HepG2 (cell line): Measurements from ENCODE around the gene LANCL1. TPM values are rescaled to one million over a fixed set of nuclear protein-coding genes. Genes with fewer than 3 reads are reported as not detected.

Experiments used
- ATAC-seq: fragments of 200-7000 bp; cut with Tn5 transposase; 3 replicates; pipeline ENCODE4 v1.9.1; 2020; ENCODE audit warnings: mild to moderate bottlenecking, moderate library complexity
- BruUV-seq: library from RNA; stranded (reverse); fragments of 400-500 nt; replicated peaks from 2 replicates; lab custom pipeline; 2021; lab: Mats Ljungman, UMichigan
- CTCF ChIA-PET: fragments of 300-600 bp; formaldehyde crosslinking; extraction: SDS; loops from one replicate; lab custom pipeline; 2021; ENCODE audit warnings: low total read pairs, inconsistent platforms, low intra/inter-chr PET ratio; lab: Yijun Ruan, JAX
- POLR2A ChIA-PET: fragments of 350-600 bp; sonication (Branson Sonifier 250); formaldehyde crosslinking; loops from one replicate; lab custom pipeline; 2020; ENCODE audit warnings: antibody characterized with exemption, inconsistent platforms; lab: Yijun Ruan, JAX
- DNase-seq: peaks from one replicate; pipeline ENCODE4 v3.0.0-alpha.2; 2015; ENCODE audit warnings: low spot score
- FAIRE-seq: peaks from 3 replicates; lab custom pipeline; 2011; peaks lifted over from hg19 to GRCh38; lab: Jason Lieb, UNC
- H2AFZ ChIP-seq: one replicate; pipeline ENCODE4 v1.6.1; 2011; ENCODE audit warnings: low read length, inconsistent platforms
- H3K27ac ChIP-seq: fragments of 300-600 bp; 3 replicates; pipeline ENCODE4 v1.8.0; 2011; ENCODE audit warnings: mixed run types, mild to moderate bottlenecking, mixed read lengths, low read length, inconsistent platforms; ENCODE audit not compliant: insufficient read depth; ENCODE audit errors: extremely low read length
- H3K27me3 ChIP-seq, 2 experiments: fragments of 200-600 bp in 1 of 2; 2 replicates in 1 of 2; 3 replicates in 1 of 2; pipeline versions ENCODE4 v1.6.0 to v1.8.0; 2011; ENCODE audit warnings: low read length in 2 of 2, mild to moderate bottlenecking in 2 of 2, moderate library complexity in 2 of 2, inconsistent platforms in 1 of 2; ENCODE audit not compliant: insufficient read depth in 2 of 2, control insufficient read depth in 1 of 2
- H3K36me3 ChIP-seq, 2 experiments: fragments of 200-600 bp in 1 of 2; replicated peaks in 1 of 2; 2 replicates in 1 of 2; 3 replicates in 1 of 2; pipeline versions ENCODE4 v1.5.1 to v1.8.0; 2011; ENCODE audit warnings: low read length in 2 of 2, inconsistent platforms in 1 of 2; ENCODE audit not compliant: insufficient read depth in 2 of 2, control insufficient read depth in 1 of 2
- H3K4me1 ChIP-seq: 2 replicates; pipeline ENCODE4 v1.5.1; 2012; ENCODE audit warnings: low read length, inconsistent platforms; ENCODE audit not compliant: insufficient read depth
- H3K4me2 ChIP-seq: 2 replicates; pipeline ENCODE4 v1.6.0; 2011; ENCODE audit warnings: low read depth, low read length, inconsistent platforms
- H3K4me3 ChIP-seq, 3 experiments: fragments of 200-600 bp in 1 of 3; sonication (generic), shearing (Covaris generic) in 1 of 3; replicated peaks in 1 of 3; 2 replicates each; pipeline ENCODE4 v1.5.1; 2011 to 2016; ENCODE audit warnings: low read length in 3 of 3, inconsistent platforms in 2 of 3, low read depth in 2 of 3, mild to moderate bottlenecking in 2 of 3, control low read depth in 1 of 3, mixed read lengths in 1 of 3; ENCODE audit not compliant: insufficient read depth in 1 of 3
- H3K79me2 ChIP-seq: one replicate; pipeline ENCODE4 v1.6.1; 2011; ENCODE audit warnings: low read length, inconsistent platforms; ENCODE audit not compliant: insufficient read depth
- H3K9ac ChIP-seq: 2 replicates; pipeline ENCODE4 v1.6.0; 2011; ENCODE audit warnings: mild to moderate bottlenecking, low read depth, low read length, inconsistent platforms; ENCODE audit not compliant: insufficient read depth
- H3K9me3 ChIP-seq: 2 replicates; pipeline ENCODE4 v1.5.1; 2012; ENCODE audit warnings: mild to moderate bottlenecking, low read length
- H4K20me1 ChIP-seq: 2 replicates; pipeline ENCODE4 v1.6.0; 2011; ENCODE audit warnings: inconsistent platforms, mild to moderate bottlenecking, low read length, moderate library complexity; ENCODE audit not compliant: insufficient read depth
- ARID3A ChIP-seq: IDR thresholded peaks from 2 replicates; pipeline ENCODE4 v1.6.1; 2012; ENCODE audit warnings: low read depth, low read length, improper control_type of control experiment
- CREM ChIP-seq, 2 experiments: sonication (generic) in 1 of 2; formaldehyde crosslinking in 1 of 2; IDR thresholded peaks; 2 replicates each; pipeline versions ENCODE4 v1.4.0 to v1.6.1; 2016 to 2020; ENCODE audit warnings: antibody characterized with exemption in 1 of 2, mild to moderate bottlenecking in 1 of 2, missing genetic modification reagents in 1 of 2
- FOXO1 ChIP-seq: sonication (generic); formaldehyde crosslinking; IDR thresholded peaks from 2 replicates; pipeline ENCODE4 v1.4.0; 2020; ENCODE audit warnings: missing genetic modification reagents
- ZIK1 ChIP-seq: sonication (generic); formaldehyde crosslinking; IDR thresholded peaks from 2 replicates; pipeline ENCODE4 v1.5.0; 2020; ENCODE audit warnings: mild to moderate bottlenecking, low read depth, missing genetic modification reagents, borderline replicate concordance
- ZNF207 ChIP-seq: fragments of 450-650 bp; IDR thresholded peaks from 2 replicates; pipeline ENCODE4 v1.6.1; 2016; ENCODE audit warnings: antibody characterized with exemption, borderline replicate concordance
- ZNF780A ChIP-seq: sonication (generic); formaldehyde crosslinking; IDR thresholded peaks from 2 replicates; pipeline ENCODE4 v1.8.0; 2022; ENCODE audit warnings: mild to moderate bottlenecking, missing genetic modification reagents, moderate library complexity
- ZSCAN22 ChIP-seq: sonication (generic); formaldehyde crosslinking; IDR thresholded peaks from 2 replicates; pipeline ENCODE4 v1.4.0; 2020; ENCODE audit warnings: mild to moderate bottlenecking, missing genetic modification reagents
- WGBS: methylation state at CpG from one replicate; pipeline ENCODE4 v1.1.6; 2017; ENCODE audit warnings: low lambda C conversion rate; 5-methylcytosine and 5-hydroxymethylcytosine counted together
- in situ Hi-C: cut with HindIII; loops from 2 replicates; pipeline ENCODE4 v1.10.0; 2017; ENCODE audit warnings: low pct_unique_long_range_greater_than_20kb; ENCODE audit not compliant: extremely low pct_ligation_motif_present
- intact Hi-C: fragments of 100-400 bp; cut with micrococcal nuclease; formaldehyde crosslinking; loops from one replicate; pipeline ENCODE4 v1.10.0; 2022; ENCODE audit not compliant: unreplicated experiment
- polyA plus RNA-seq, 8 experiments: library from polyadenylated mRNA; depleted of rRNA in 3 of 8; stranded (reverse) in 7 of 8; unstranded in 1 of 8; fragments of >200 nt; fragmentation: Illumina TruSeq in 4 of 8; extraction: Trizol in 4 of 8; gene quantifications; 2 replicates each; pipeline versions ENCODE4 v1.2.1 to v1.2.3, GENCODE V29; 2011 to 2016; ENCODE audit warnings: low read depth in 4 of 8, missing spikeins in 1 of 8, mixed read lengths in 1 of 8; ENCODE audit not compliant: insufficient read depth in 1 of 8
- total RNA-seq, 5 experiments: library from RNA; depleted of rRNA; stranded (reverse); fragments of >200 nt; fragmentation: Illumina TruSeq; extraction: Trizol; gene quantifications; 2 replicates each; pipeline ENCODE4 v1.2.3, GENCODE V29; 2016; ENCODE audit warnings: low read depth in 1 of 5

Gene LANCL1
- total and polyA plus RNA-seq, 2 of the 13 experiments (the other 11 are each of a cell fraction or from before 2014, with no cell fraction given), result 53.5 to 67.7 TPM

DNA sequence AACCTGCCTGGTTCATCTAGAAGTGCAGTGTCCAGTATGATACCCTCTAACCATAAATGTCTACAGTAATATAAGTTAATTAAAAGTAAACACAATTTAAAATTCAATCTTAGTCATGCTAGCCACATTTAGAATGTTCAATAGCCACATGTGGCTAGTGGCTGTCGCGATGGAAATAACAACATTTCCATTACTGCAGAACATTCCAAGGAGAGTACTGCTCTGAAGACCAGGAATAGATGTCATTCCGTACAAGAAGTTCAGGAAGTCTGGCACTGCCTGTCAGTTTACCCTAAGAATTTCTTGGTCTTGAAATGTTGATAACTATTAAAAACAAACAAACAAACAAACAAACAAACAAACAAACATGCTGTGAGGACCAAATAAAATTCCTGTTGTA lies 17.2 kb downstream of the LANCL1 start (continued):
- TF ChIP-seq ZIK1 (CRISPR knock-in tag) (no peak), FOXO1 (CRISPR knock-in tag) (no peak), ZSCAN22 (CRISPR knock-in tag) (no peak)

- Histone ChIP-seq H3K9ac (no peak overlapping the region), H4K20me1 (no peaks in the 10 kb centered on the region), H3K9me3 (no peaks in the 10 kb centered on the region), H3K79me2 (no peaks in the 10 kb centered on the region), H3K4me1 (no peaks in the 10 kb centered on the region), H3K4me3 (no peak overlapping the region), H3K27me3 (no peaks in the 10 kb centered on the region), H3K4me2 (no peak overlapping the region), H3K27ac (no peak overlapping the region), H2AFZ (no peak overlapping the region), H3K36me3 (peaks cover 11 to 53% of the 10 kb centered on the region in 2 experiments)
- ATAC-seq (no peak), DNase-seq (no peak), FAIRE-seq (no peak)
- ChIA-PET POLR2A (no interaction called here), CTCF (no interaction called here)
- TF ChIP-seq ZNF780A (CRISPR knock-in tag) (no peak), ZNF207 (no peak), CREM (IDR thresholded peaks at IDR 0.05) (no peak), CREM (CRISPR knock-in tag; IDR thresholded peaks at IDR 0.05) (no peak), ARID3A (no peak)
- no TSS peak for BruUV-seq
- in situ Hi-C loops (no loop called here), intact Hi-C loops (no loop called here)
- WGBS, result 97% methylated on average over 4 of the region's 4 CpGs
These were observed 18.2 kb downstream of the LANCL1 start for GRCh38 chr2:210458395-210458794.
